Skeletal muscle satellite cell (primary cell): Measurements from ENCODE around the gene KLF13.

Experiments used
- H3K27me3 ChIP-seq: 2 replicates; pipeline ENCODE4 v1.7.0; 2013; ENCODE audit warnings: low read length; ENCODE audit not compliant: control insufficient read depth, insufficient read depth
- H3K36me3 ChIP-seq: 2 replicates; pipeline ENCODE4 v1.7.0; 2013; ENCODE audit warnings: mild to moderate bottlenecking, control low read depth, low read length; ENCODE audit not compliant: insufficient read depth
- H3K4me1 ChIP-seq: 2 replicates; pipeline ENCODE4 v1.7.0; 2013; ENCODE audit warnings: low read length; ENCODE audit not compliant: control insufficient read depth, insufficient read depth
- H3K4me2 ChIP-seq: 2 replicates; pipeline ENCODE4 v1.7.0; 2013; ENCODE audit warnings: mild to moderate bottlenecking, low read length
- H3K4me3 ChIP-seq: 2 replicates; pipeline ENCODE4 v1.7.0; 2013; ENCODE audit warnings: low read length
- H3K9ac ChIP-seq: 2 replicates; pipeline ENCODE4 v1.7.0; 2013; ENCODE audit warnings: mild to moderate bottlenecking, low read depth, low read length, moderate library complexity
- H3K9me3 ChIP-seq: replicated peaks from 2 replicates; pipeline ENCODE4 v1.7.0; 2013; ENCODE audit warnings: mild to moderate bottlenecking, control low read depth, low read length

The KLF13 gene

DNA sequence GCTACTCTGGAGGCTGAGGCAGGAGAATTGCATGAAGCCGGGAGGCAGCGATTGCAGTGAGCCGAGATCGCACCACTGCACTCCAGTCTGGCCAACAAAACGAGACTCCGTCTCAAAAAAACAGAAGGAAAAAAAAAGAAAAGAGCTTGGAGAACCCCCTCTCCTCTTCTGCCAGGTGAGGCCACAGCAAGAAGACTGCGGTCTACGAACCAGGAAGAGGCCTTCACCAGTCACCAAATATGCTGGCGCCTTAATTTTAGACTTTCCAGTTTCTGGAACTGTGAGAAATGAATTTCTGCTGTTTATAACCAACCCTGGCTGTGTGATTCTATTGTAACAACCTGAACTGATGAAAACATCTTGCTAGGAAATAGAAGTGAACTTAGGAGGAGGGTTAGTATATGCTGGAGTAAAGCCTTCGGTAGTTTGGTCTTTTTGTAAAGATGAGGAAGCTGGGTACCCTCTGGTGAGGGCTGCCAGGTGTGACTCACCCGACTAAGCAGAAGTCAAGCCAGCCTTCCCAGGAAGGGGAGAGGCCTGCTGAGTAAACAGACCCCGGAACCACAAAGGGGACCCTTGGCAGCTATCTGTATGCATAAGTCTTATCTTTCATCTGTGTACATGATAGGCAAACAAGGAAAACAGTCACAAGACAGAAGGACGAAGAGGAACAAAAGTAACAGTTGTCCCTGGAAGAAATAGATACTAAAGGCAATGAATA, 78.7 kb downstream of the KLF13 start:
- Histone ChIP-seq H3K27me3 (peaks cover 5% of the 10 kb centered on the region), H3K4me1 (peaks cover 12% of the 10 kb centered on the region), H3K36me3 (no peaks in the 10 kb centered on the region)

GRCh38 chr15:31407376-31407775, 80.7 kb downstream of the KLF13 start:
- Histone ChIP-seq H3K9me3 (no peaks in the 10 kb centered on the region), H3K27me3 (peaks cover 9% of the 10 kb centered on the region), H3K4me1 (peaks cover 10% of the 10 kb centered on the region), H3K36me3 (no peaks in the 10 kb centered on the region), H3K4me3 (no peak overlapping the region), H3K4me2 (no peak overlapping the region), H3K9ac (no peak overlapping the region)

More for the DNA sequence above, 78.7 kb downstream of the KLF13 start:
- H3K4me2 ChIP-seq, result no peak overlapping the region
- H3K9ac ChIP-seq, result no peak overlapping the region
- H3K4me3 ChIP-seq, result no peak overlapping the region
- H3K9me3 ChIP-seq, result no peaks in the 10 kb centered on the region

DNA sequence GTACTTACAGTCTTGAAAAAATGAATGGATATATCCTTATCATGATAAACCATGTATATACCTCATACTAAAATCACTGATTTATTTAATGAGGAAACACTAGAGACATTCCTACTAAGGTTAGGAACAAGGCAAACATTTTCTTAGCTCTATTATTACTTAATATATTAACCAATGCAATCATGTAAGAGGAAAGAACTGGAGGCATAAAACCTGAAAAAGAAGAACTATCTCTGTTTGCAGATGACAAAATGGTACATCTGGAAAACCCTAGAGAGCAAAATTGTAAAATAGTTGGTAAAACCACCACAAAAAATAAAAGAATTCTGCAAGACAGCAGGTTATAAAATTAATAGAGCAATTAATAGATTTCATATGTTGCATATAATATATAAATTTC, 81.2 kb downstream of the KLF13 start:
- no peaks in the 10 kb centered on the region for H3K36me3 ChIP-seq
- H3K4me2 ChIP-seq, result no peak overlapping the region
- H3K9me3 ChIP-seq, result no peaks in the 10 kb centered on the region
- peaks cover 9% of the 10 kb centered on the region for H3K27me3 ChIP-seq
- no peak overlapping the region for H3K9ac ChIP-seq
- no peak overlapping the region for H3K4me3 ChIP-seq
- H3K4me1 ChIP-seq, result peaks cover 5% of the 10 kb centered on the region

DNA sequence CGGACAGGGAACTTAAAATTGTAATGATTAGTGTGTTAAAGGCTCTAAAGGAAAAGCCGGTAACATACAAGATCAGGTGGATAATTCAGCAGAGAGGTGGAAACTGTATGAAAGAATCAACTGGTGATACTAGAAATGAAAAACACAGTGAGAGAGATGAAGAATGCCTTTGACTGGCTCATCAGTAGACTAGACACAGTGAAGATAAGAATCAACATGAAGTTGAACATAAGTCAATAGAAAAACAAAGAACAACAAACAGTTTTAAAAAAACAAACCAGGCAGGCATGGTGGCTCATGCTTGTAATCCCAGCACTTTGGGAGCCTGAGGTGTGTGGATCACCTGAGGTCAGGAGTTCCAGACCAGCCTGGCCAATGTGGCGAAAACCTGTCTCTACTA, 82.1 kb downstream of the KLF13 start:
- Histone ChIP-seq H3K9ac (no peak overlapping the region), H3K9me3 (no peaks in the 10 kb centered on the region), H3K4me3 (no peak overlapping the region), H3K4me1 (no peaks in the 10 kb centered on the region), H3K36me3 (no peaks in the 10 kb centered on the region), H3K4me2 (no peak overlapping the region), H3K27me3 (peaks cover 9% of the 10 kb centered on the region)

GRCh38 chr15:31409171-31409570, 82.5 kb downstream of the KLF13 start:
- H3K9me3 ChIP-seq, result no peaks in the 10 kb centered on the region
- no peak overlapping the region for H3K9ac ChIP-seq
- H3K4me1 ChIP-seq, result no peaks in the 10 kb centered on the region
- H3K27me3 ChIP-seq, result peaks cover 9% of the 10 kb centered on the region
- H3K4me3 ChIP-seq, result no peak overlapping the region
- H3K4me2 ChIP-seq, result no peak overlapping the region
- no peaks in the 10 kb centered on the region for H3K36me3 ChIP-seq

- no peak overlapping the region for H3K4me3 ChIP-seq
- H3K9ac ChIP-seq, result no peak overlapping the region
- H3K9me3 ChIP-seq, result no peaks in the 10 kb centered on the region
- no peaks in the 10 kb centered on the region for H3K4me1 ChIP-seq
- no peaks in the 10 kb centered on the region for H3K36me3 ChIP-seq
- H3K4me2 ChIP-seq, result no peak overlapping the region
- H3K27me3 ChIP-seq, result peaks cover 3% of the 10 kb centered on the region
Measured at GRCh38 chr15:31412824-31413223, 86.2 kb downstream of the KLF13 start.

GRCh38 chr15:31415201-31415600, 88.6 kb downstream of the KLF13 start:
- H3K9ac ChIP-seq, result no peak overlapping the region

GRCh38 chr15:31419820-31420219, 93.2 kb downstream of the KLF13 start:
- no peak overlapping the region for H3K9ac ChIP-seq
- H3K36me3 ChIP-seq, result no peaks in the 10 kb centered on the region
- no peaks in the 10 kb centered on the region for H3K4me1 ChIP-seq
- no peak overlapping the region for H3K4me3 ChIP-seq
- no peak overlapping the region for H3K4me2 ChIP-seq
- no peaks in the 10 kb centered on the region for H3K9me3 ChIP-seq
- peaks cover 4% of the 10 kb centered on the region for H3K27me3 ChIP-seq

More at GRCh38 chr15:31415201-31415600, 88.6 kb downstream of the KLF13 start:
- no peaks in the 10 kb centered on the region for H3K9me3 ChIP-seq
- H3K4me2 ChIP-seq, result no peak overlapping the region
- H3K4me1 ChIP-seq, result no peaks in the 10 kb centered on the region
- H3K4me3 ChIP-seq, result no peak overlapping the region
- H3K27me3 ChIP-seq, result peaks cover 3% of the 10 kb centered on the region
- no peaks in the 10 kb centered on the region for H3K36me3 ChIP-seq

- no peak overlapping the region for H3K4me2 ChIP-seq
- H3K9ac ChIP-seq, result no peak overlapping the region
- H3K9me3 ChIP-seq, result no peaks in the 10 kb centered on the region
- no peak overlapping the region for H3K4me3 ChIP-seq
- no peaks in the 10 kb centered on the region for H3K36me3 ChIP-seq
- peaks cover 15% of the 10 kb centered on the region for H3K27me3 ChIP-seq
- H3K4me1 ChIP-seq, result no peaks in the 10 kb centered on the region
Measured at GRCh38 chr15:31427411-31427810, 100.8 kb downstream of the KLF13 start.
